ENCODE results near the gene SLC15A1. TPM values are rescaled to one million over a fixed set of nuclear protein-coding genes. Genes with fewer than 3 reads are reported as not detected.

The SLC15A1 gene
- total RNA-seq, 2 experiments from 2014 or later: not detected

- H4K20me1 ChIP-seq (ENCODE audit: insufficient read depth, low read length): no peaks in the 10 kb centered on the region
- BruUV-seq (replicated peaks): no TSS peak
- no peaks in the 10 kb centered on the region for H3K79me2 ChIP-seq (ENCODE audit: insufficient read depth, low read depth, low read length)
- no peak for TF ChIP-seq EZH2phosphoT487 (IDR thresholded peaks at IDR 0.05; ENCODE audit: borderline replicate concordance, low read depth, low read length)
- TF ChIP-seq CTCF (conservative IDR thresholded peaks at IDR 0.05; ENCODE audit: low read length): no peak
- no peaks in the 10 kb centered on the region for H3K36me3 ChIP-seq (ENCODE audit: insufficient read depth, low read length)
- no peaks in the 10 kb centered on the region for H3K4me1 ChIP-seq (ENCODE audit: insufficient read depth, low read length, poor library complexity, severe bottlenecking)
- intact Hi-C loops (cut with micrococcal nuclease; ENCODE audit: unreplicated experiment): no loop called here
- H2AFZ ChIP-seq (ENCODE audit: low read length): no peak overlapping the region
- CTCF ChIA-PET (ENCODE audit: unreplicated experiment): no interaction called here
- no peak overlapping the region for H3K4me2 ChIP-seq (ENCODE audit: low read length)
- DNase-seq (ENCODE audit: low spot score): no peak
- POLR2A ChIA-PET: interaction anchor here (0.5 to 1.1 kb wide), 2 partner anchors 91 to 330 kb away, joined by 3 to 5 read pairs; no protein-coding TSS in a partner anchor
- H3K9me2 ChIP-seq (ENCODE audit: insufficient read depth, low read length): no peaks in the 10 kb centered on the region
- no peak overlapping the region for H3K4me3 ChIP-seq (ENCODE audit: low read depth, low read length, poor library complexity, severe bottlenecking)
- H3K27ac ChIP-seq (ENCODE audit: low read depth, low read length, poor library complexity, severe bottlenecking): no peak overlapping the region
- no peaks in the 10 kb centered on the region for H3K9me3 ChIP-seq (ENCODE audit: low read length)
Observed at GRCh38 chr13:98800078-98800477, 47.6 kb upstream of the SLC15A1 start.

- intact Hi-C loops (cut with micrococcal nuclease; ENCODE audit: unreplicated experiment): no loop called here
- Histone ChIP-seq H3K9me2 (ENCODE audit: insufficient read depth, low read length) (no peaks in the 10 kb centered on the region), H3K4me2 (ENCODE audit: low read length) (no peak overlapping the region), H3K36me3 (ENCODE audit: insufficient read depth, low read length) (no peaks in the 10 kb centered on the region), H3K4me3 (ENCODE audit: low read depth, low read length, poor library complexity, severe bottlenecking) (no peak overlapping the region), H4K20me1 (ENCODE audit: insufficient read depth, low read length) (no peaks in the 10 kb centered on the region), H2AFZ (ENCODE audit: low read length) (no peak overlapping the region), H3K79me2 (ENCODE audit: insufficient read depth, low read depth, low read length) (no peaks in the 10 kb centered on the region), H3K9me3 (ENCODE audit: low read length) (no peaks in the 10 kb centered on the region), H3K27ac (ENCODE audit: low read depth, low read length, poor library complexity, severe bottlenecking) (no peak overlapping the region), H3K4me1 (ENCODE audit: insufficient read depth, low read length, poor library complexity, severe bottlenecking) (no peaks in the 10 kb centered on the region)
- POLR2A ChIA-PET: no interaction called here
- no TSS peak for BruUV-seq (replicated peaks)
- DNase-seq (ENCODE audit: low spot score): no peak
- CTCF ChIA-PET (ENCODE audit: unreplicated experiment): no interaction called here
- TF ChIP-seq EZH2phosphoT487 (IDR thresholded peaks at IDR 0.05; ENCODE audit: borderline replicate concordance, low read depth, low read length) (no peak), CTCF (conservative IDR thresholded peaks at IDR 0.05; ENCODE audit: low read length) (no peak)
Observed at GRCh38 chr13:98798849-98799645, 46.6 kb upstream of the SLC15A1 start.

- no peak for DNase-seq (ENCODE audit: low spot score)
- Histone ChIP-seq H3K4me2 (ENCODE audit: low read length) (no peak overlapping the region), H3K4me1 (ENCODE audit: insufficient read depth, low read length, poor library complexity, severe bottlenecking) (no peaks in the 10 kb centered on the region), H3K79me2 (ENCODE audit: insufficient read depth, low read depth, low read length) (no peaks in the 10 kb centered on the region), H3K4me3 (ENCODE audit: low read depth, low read length, poor library complexity, severe bottlenecking) (no peak overlapping the region), H3K9me3 (ENCODE audit: low read length) (no peaks in the 10 kb centered on the region), H2AFZ (ENCODE audit: low read length) (no peak overlapping the region), H3K36me3 (ENCODE audit: insufficient read depth, low read length) (no peaks in the 10 kb centered on the region), H4K20me1 (ENCODE audit: insufficient read depth, low read length) (no peaks in the 10 kb centered on the region), H3K9me2 (ENCODE audit: insufficient read depth, low read length) (no peaks in the 10 kb centered on the region), H3K27ac (ENCODE audit: low read depth, low read length, poor library complexity, severe bottlenecking) (no peak overlapping the region)
- TF ChIP-seq EZH2phosphoT487 (IDR thresholded peaks at IDR 0.05; ENCODE audit: borderline replicate concordance, low read depth, low read length) (no peak), CTCF (conservative IDR thresholded peaks at IDR 0.05; ENCODE audit: low read length) (no peak)
- BruUV-seq (replicated peaks): no TSS peak
- POLR2A ChIA-PET: no interaction called here
- CTCF ChIA-PET (ENCODE audit: unreplicated experiment): no interaction called here
- intact Hi-C loops (cut with micrococcal nuclease; ENCODE audit: unreplicated experiment): no loop called here
Observed at GRCh38 chr13:98797456-98797855, 45.0 kb upstream of the SLC15A1 start.

All from OCI-LY7 (cell line).